ENCODE measurements around the gene RAPGEF2. TPM values are rescaled to one million over a fixed set of nuclear protein-coding genes. Genes with fewer than 3 reads are reported as not detected.

The RAPGEF2 gene
- total and polyA plus RNA-seq, 2 of the 8 experiments (the other 6 are each of a cell fraction or from before 2014, with no cell fraction given): 24.4 to 48.6 TPM

GRCh38 chr4:159171287-159171686, 68.4 kb downstream of the RAPGEF2 start (continued):
- TF ChIP-seq EZH2 (IDR thresholded peaks at IDR 0.05; ENCODE audit: low read depth, low read length, severe bottlenecking): no peak
- no peak for TF ChIP-seq CTBP2 (IDR thresholded peaks at IDR 0.05; ENCODE audit: borderline replicate concordance, insufficient read depth, insufficient read length, low read length)
- TF ChIP-seq JUN (IDR thresholded peaks at IDR 0.05; ENCODE audit: low read depth, low read length): no peak
- no peak for TF ChIP-seq MAFK (IDR thresholded peaks at IDR 0.05; ENCODE audit: low read depth, low read length)
- TF ChIP-seq, protein P1, sequence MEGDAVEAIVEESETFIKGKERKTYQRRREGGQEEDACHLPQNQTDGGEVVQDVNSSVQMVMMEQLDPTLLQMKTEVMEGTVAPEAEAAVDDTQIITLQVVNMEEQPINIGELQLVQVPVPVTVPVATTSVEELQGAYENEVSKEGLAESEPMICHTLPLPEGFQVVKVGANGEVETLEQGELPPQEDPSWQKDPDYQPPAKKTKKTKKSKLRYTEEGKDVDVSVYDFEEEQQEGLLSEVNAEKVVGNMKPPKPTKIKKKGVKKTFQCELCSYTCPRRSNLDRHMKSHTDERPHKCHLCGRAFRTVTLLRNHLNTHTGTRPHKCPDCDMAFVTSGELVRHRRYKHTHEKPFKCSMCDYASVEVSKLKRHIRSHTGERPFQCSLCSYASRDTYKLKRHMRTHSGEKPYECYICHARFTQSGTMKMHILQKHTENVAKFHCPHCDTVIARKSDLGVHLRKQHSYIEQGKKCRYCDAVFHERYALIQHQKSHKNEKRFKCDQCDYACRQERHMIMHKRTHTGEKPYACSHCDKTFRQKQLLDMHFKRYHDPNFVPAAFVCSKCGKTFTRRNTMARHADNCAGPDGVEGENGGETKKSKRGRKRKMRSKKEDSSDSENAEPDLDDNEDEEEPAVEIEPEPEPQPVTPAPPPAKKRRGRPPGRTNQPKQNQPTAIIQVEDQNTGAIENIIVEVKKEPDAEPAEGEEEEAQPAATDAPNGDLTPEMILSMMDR (IDR thresholded peaks at IDR 0.05; ENCODE audit: control extremely low read depth in 1 of 3, insufficient read depth in 1 of 3, low read depth in 1 of 3, low read length in 3 of 3): no peak

Measured in H1 (cell line).